Measurements from ENCODE around the gene ATP8A2. TPM values are rescaled to one million over a fixed set of nuclear protein-coding genes. Genes with fewer than 3 reads are reported as not detected.

The ATP8A2 gene
- total and polyA plus RNA-seq, 2 of the 4 experiments (the other 2 are of a cell fraction): 0.02 to 0.18 TPM

DNA sequence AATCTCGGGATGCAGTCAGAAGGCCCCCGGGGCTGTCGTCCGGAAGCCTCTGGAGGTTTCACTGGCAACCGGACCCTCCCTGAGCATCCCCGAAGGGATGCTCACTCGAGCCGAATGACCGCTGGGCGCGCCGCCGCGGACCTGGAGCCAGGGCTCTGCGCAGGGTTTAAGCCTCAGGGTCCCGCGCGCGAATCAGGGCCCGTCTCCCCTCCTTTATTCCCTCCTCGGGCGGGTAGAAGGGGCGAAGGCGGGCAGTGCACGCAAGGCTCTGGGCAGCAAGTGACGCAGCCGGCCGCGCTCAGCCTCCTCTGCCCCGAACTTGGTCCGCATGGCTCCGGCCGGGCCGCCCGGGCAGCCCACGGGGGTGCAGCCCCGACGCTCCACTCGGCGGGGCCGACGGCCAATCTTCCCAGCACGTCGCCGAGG, 679.5 kb downstream of the ATP8A2 start:
- no peak overlapping the region for H3K27ac ChIP-seq (ENCODE audit: insufficient read depth, low read length)
- H3K4me2 ChIP-seq (ENCODE audit: low read depth, low read length): no peak overlapping the region

More for the DNA sequence above, 679.5 kb downstream of the ATP8A2 start:
- no peak overlapping the region for H3K56ac ChIP-seq (ENCODE audit: extremely low read depth, insufficient read depth, low read length)
- H3K18ac ChIP-seq (ENCODE audit: low read depth, low read length): no peak overlapping the region
- in situ Hi-C loops (cut with MboI; ENCODE audit: low sequenced_read_pairs): no loop called here
- dilution Hi-C loops (cut with HindIII; ENCODE audit: low sequenced_read_pairs, unreplicated experiment): no loop called here
- H3K79me1 ChIP-seq (ENCODE audit: low read depth in 1 of 2, low read length in 2 of 2): no peaks in the 10 kb centered on the region
- peaks cover 43% of the 10 kb centered on the region for H3K27me3 ChIP-seq (ENCODE audit: control insufficient read depth, insufficient read depth, low read length)
- H2BK120ac ChIP-seq (ENCODE audit: low read depth, low read length): no peak overlapping the region
- H4K20me1 ChIP-seq (ENCODE audit: insufficient read depth, low read length): no peaks in the 10 kb centered on the region
- intact Hi-C loops (cut with micrococcal nuclease): no loop called here
- no peak overlapping the region for H2BK15ac ChIP-seq (ENCODE audit: low read depth, low read length)
- BruUV-seq (replicated peaks): no TSS peak
- no peak overlapping the region for H2BK5ac ChIP-seq (ENCODE audit: low read depth, low read length, poor library complexity, severe bottlenecking)
- H3K9me1 ChIP-seq (ENCODE audit: insufficient read depth, low read length): no peaks in the 10 kb centered on the region
- no peaks in the 10 kb centered on the region for H3K4me1 ChIP-seq (ENCODE audit: control insufficient read depth, insufficient read depth, low read length)
- H3K9me3 ChIP-seq (ENCODE audit: control insufficient read depth, insufficient read depth, low read length): no peaks in the 10 kb centered on the region; the same call in 1 of the 2 replicates
- H4K91ac ChIP-seq (ENCODE audit: insufficient read depth, low read depth, low read length): no peak overlapping the region
- no peak overlapping the region for H3K4ac ChIP-seq (ENCODE audit: low read depth, low read length)
- H3K23ac ChIP-seq (ENCODE audit: low read depth, low read length): no peak overlapping the region
- H4K5ac ChIP-seq (ENCODE audit: low read depth, low read length): no peak overlapping the region
- 0% methylated on average over 2 of the region's 45 CpGs; no CpG with 5 or more reads in 1 of the 2 experiments for WGBS, 2 experiments (ENCODE audit: extremely low coverage in 2 of 2, insufficient read length in 1 of 2)
- no peak overlapping the region for H3K14ac ChIP-seq (replicated peaks; ENCODE audit: low read depth, low read length)
- no peaks in the 10 kb centered on the region for H3K36me3 ChIP-seq (ENCODE audit: control insufficient read depth, insufficient read depth, low read length)
- peak overlapping the region; percentile 44 for H3K4me3 ChIP-seq (ENCODE audit: insufficient read depth, low read depth, low read length)
- H2BK20ac ChIP-seq (ENCODE audit: low read depth, low read length): no peak overlapping the region
- ChIA-PET CTCF (no interaction called here), POLR2A (ENCODE audit: unreplicated experiment) (no interaction called here)
- ATAC-seq (ENCODE audit: low read depth) (peak; percentile 33), DNase-seq (no peak)
- TF ChIP-seq USF2 (IDR thresholded peaks at IDR 0.05; ENCODE audit: low read depth, low read length) (no peak), ELK1 (IDR thresholded peaks at IDR 0.05; ENCODE audit: borderline replicate concordance, low read depth, low read length) (no peak), BHLHE40 (IDR thresholded peaks at IDR 0.05; ENCODE audit: low read depth, low read length) (no peak), NFE2L2 (IDR thresholded peaks at IDR 0.05; ENCODE audit: low read depth, low read length) (no peak), MAZ (IDR thresholded peaks at IDR 0.05; ENCODE audit: borderline replicate concordance, low read depth, low read length) (no peak), CHD1 (IDR thresholded peaks at IDR 0.05; ENCODE audit: low read depth, low read length) (no peak), RFX5 (IDR thresholded peaks at IDR 0.05; ENCODE audit: low read depth, low read length) (no peak), MAFK (IDR thresholded peaks at IDR 0.05; ENCODE audit: low read depth, low read length) (no peak), SMC3 (IDR thresholded peaks at IDR 0.05; ENCODE audit: low read depth, low read length) (no peak), RCOR1 (IDR thresholded peaks at IDR 0.05; ENCODE audit: insufficient replicate concordance, low read length) (no peak), CEBPB (IDR thresholded peaks at IDR 0.05; ENCODE audit: low read depth, low read length) (no peak), RAD21 (IDR thresholded peaks at IDR 0.05; ENCODE audit: low read length) (no peak), FOS (IDR thresholded peaks at IDR 0.05; ENCODE audit: low read depth, low read length) (no peak), MXI1 (IDR thresholded peaks at IDR 0.05; ENCODE audit: borderline replicate concordance, low read depth, low read length) (no peak), POLR2A (IDR thresholded peaks at IDR 0.05; ENCODE audit: low read depth, low read length) (no peak)
- TF ChIP-seq, protein P1, sequence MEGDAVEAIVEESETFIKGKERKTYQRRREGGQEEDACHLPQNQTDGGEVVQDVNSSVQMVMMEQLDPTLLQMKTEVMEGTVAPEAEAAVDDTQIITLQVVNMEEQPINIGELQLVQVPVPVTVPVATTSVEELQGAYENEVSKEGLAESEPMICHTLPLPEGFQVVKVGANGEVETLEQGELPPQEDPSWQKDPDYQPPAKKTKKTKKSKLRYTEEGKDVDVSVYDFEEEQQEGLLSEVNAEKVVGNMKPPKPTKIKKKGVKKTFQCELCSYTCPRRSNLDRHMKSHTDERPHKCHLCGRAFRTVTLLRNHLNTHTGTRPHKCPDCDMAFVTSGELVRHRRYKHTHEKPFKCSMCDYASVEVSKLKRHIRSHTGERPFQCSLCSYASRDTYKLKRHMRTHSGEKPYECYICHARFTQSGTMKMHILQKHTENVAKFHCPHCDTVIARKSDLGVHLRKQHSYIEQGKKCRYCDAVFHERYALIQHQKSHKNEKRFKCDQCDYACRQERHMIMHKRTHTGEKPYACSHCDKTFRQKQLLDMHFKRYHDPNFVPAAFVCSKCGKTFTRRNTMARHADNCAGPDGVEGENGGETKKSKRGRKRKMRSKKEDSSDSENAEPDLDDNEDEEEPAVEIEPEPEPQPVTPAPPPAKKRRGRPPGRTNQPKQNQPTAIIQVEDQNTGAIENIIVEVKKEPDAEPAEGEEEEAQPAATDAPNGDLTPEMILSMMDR (conservative IDR thresholded peaks at IDR 0.05; ENCODE audit: low read depth, low read length): no peak
- H4K8ac ChIP-seq (ENCODE audit: low read depth in 2 of 2, low read length in 2 of 2): no peak overlapping the region
- no peak overlapping the region for H2AK5ac ChIP-seq (ENCODE audit: low read depth, low read length)
- peak overlapping the region; percentile 67 for H2AFZ ChIP-seq (replicated peaks; ENCODE audit: low read length, poor library complexity)
- H2AK9ac ChIP-seq (replicated peaks; ENCODE audit: low read depth, low read length, poor library complexity): no peak overlapping the region
- H3K9ac ChIP-seq (ENCODE audit: low read depth, low read length): no peak overlapping the region
